ENCODE measurements around the gene ISX.

ISX gene

DNA sequence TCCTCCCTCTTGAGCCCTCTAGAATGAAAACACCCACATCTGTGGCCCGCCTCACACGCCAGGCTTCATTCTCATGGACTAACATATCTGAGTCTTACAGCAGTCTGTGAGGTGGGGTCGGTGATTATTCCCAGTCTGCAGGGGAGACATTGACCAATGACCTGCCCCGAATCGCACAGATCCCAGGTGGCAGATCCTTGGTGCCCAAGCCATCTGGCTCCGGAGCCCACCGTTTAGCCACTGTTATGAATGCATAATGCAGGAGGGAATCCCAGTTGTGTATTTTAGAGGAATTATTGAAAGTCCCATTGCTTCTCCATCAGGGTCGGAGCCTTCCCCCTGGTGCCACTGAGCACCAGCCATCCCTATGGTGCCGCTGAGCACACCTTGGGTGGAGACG lies 47.4 kb downstream of the ISX start:
- in situ Hi-C loops (cut with HindIII; ENCODE audit: low sequenced_read_pairs) = no loop called here
- DNase-seq (ENCODE audit: low read depth) = no peak
- H3K4me3 ChIP-seq (ENCODE audit: low read depth, low read length) = no peak overlapping the region
- TF ChIP-seq CTCF (IDR thresholded peaks at IDR 0.05; ENCODE audit: low read depth, low read length, missing control alignments) = no peak

GRCh38 chr22:35114131-35114980 lies 48.4 kb downstream of the ISX start:
- TF ChIP-seq CTCF (IDR thresholded peaks at IDR 0.05; ENCODE audit: low read depth, low read length, missing control alignments) = no peak
- no peak overlapping the region for H3K4me3 ChIP-seq (ENCODE audit: low read depth, low read length)
- no peak for DNase-seq (ENCODE audit: low read depth)
- in situ Hi-C loops (cut with HindIII; ENCODE audit: low sequenced_read_pairs) = no loop called here

GRCh38 chr22:35115515-35115914 lies 49.6 kb downstream of the ISX start:
- in situ Hi-C loops (cut with HindIII; ENCODE audit: low sequenced_read_pairs) = no loop called here
- H3K4me3 ChIP-seq (ENCODE audit: low read depth, low read length) = no peak overlapping the region
- TF ChIP-seq CTCF (IDR thresholded peaks at IDR 0.05; ENCODE audit: low read depth, low read length, missing control alignments) = no peak
- DNase-seq (ENCODE audit: low read depth) = no peak

DNA sequence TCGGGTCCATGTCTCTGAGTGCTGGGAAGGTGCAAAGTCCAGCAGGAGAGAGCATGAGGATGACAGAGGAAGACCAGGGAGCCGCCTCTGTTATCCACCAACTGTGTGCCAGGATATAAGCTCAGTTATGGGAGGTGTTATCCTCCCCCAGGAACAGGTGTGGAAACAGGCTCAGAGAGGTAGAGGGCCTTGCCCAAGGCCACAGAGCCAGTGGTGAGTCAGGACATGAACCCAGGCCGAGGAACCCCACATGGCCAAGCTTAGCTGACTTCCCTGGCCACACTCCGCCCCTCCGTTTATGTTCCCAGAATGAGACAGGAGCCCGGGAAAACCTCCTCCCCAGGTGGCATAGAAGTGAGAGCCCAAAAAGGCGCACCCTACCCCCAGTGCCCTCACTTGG lies 50.3 kb downstream of the ISX start:
- in situ Hi-C loops (cut with HindIII; ENCODE audit: low sequenced_read_pairs) = no loop called here
- no peak for TF ChIP-seq CTCF (IDR thresholded peaks at IDR 0.05; ENCODE audit: low read depth, low read length, missing control alignments)

GRCh38 chr22:35116817-35117216 lies 50.9 kb downstream of the ISX start:
- in situ Hi-C loops (cut with HindIII; ENCODE audit: low sequenced_read_pairs) = no loop called here
- no peak for TF ChIP-seq CTCF (IDR thresholded peaks at IDR 0.05; ENCODE audit: low read depth, low read length, missing control alignments)
- DNase-seq (ENCODE audit: low read depth) = no peak
- H3K4me3 ChIP-seq (ENCODE audit: low read depth, low read length) = no peak overlapping the region

More for the DNA sequence above, 50.3 kb downstream of the ISX start:
- H3K4me3 ChIP-seq (ENCODE audit: low read depth, low read length) = no peak overlapping the region
- no peak for DNase-seq (ENCODE audit: low read depth)

GRCh38 chr22:35119494-35119893 lies 53.5 kb downstream of the ISX start:
- H3K4me3 ChIP-seq (ENCODE audit: low read depth, low read length) = no peak overlapping the region
- TF ChIP-seq CTCF (IDR thresholded peaks at IDR 0.05; ENCODE audit: low read depth, low read length, missing control alignments) = no peak
- DNase-seq (ENCODE audit: low read depth) = no peak
- in situ Hi-C loops (cut with HindIII; ENCODE audit: low sequenced_read_pairs) = no loop called here

Measured in astrocyte of the cerebellum (primary cell).